HG03575 (cell line): Measurements from ENCODE around the gene HMCES.
A peak's percentile ranks its signal among the peaks of the same experiment; 100 is the strongest.

Experiments
- ATAC-seq: cut with Tn5 transposase; IDR thresholded peaks from one replicate; pipeline ENCODE4 v1.9.1; 2021; ENCODE audit not compliant: unreplicated experiment, insufficient number of reproducible peaks, low FRiP score; ENCODE audit errors: extremely low read depth

HMCES gene

GRCh38 chr3:129278439-129278965, at the start of gene HMCES:
Gene HMCES, plus strand, starts transcription at chr3:129278870. Its CDS starts 863 bp downstream, at chr3:129279733.
- ATAC-seq: no peak

GRCh38 chr3:129228891-129229585, 49.6 kb upstream of the HMCES start:
- no peak for ATAC-seq

- no peak for ATAC-seq
Measured at GRCh38 chr3:129230311-129231019, 48.2 kb upstream of the HMCES start.

- ATAC-seq: no peak
Measured at GRCh38 chr3:129231331-129232119, 47.1 kb upstream of the HMCES start.

GRCh38 chr3:129233538-129233937, 45.1 kb upstream of the HMCES start:
- peak; percentile 54 for ATAC-seq

GRCh38 chr3:129234441-129234840, 44.2 kb upstream of the HMCES start:
- ATAC-seq: no peak

- ATAC-seq: no peak
Measured at GRCh38 chr3:129235344-129235917, 43.2 kb upstream of the HMCES start.

- no peak for ATAC-seq
Measured at GRCh38 chr3:129238945-129239705, 39.5 kb upstream of the HMCES start.

GRCh38 chr3:129239991-129240390, 38.7 kb upstream of the HMCES start:
- no peak for ATAC-seq

GRCh38 chr3:129240436-129240835, 38.2 kb upstream of the HMCES start:
- no peak for ATAC-seq

GRCh38 chr3:129245141-129245540, 33.5 kb upstream of the HMCES start:
- no peak for ATAC-seq

GRCh38 chr3:129245641-129246306, 32.9 kb upstream of the HMCES start:
- ATAC-seq: peak; percentile 60

- no peak for ATAC-seq
Measured at GRCh38 chr3:129246636-129247035, 32.0 kb upstream of the HMCES start.

GRCh38 chr3:129248286-129248979, 30.2 kb upstream of the HMCES start:
- no peak for ATAC-seq

GRCh38 chr3:129249284-129250065, 29.2 kb upstream of the HMCES start, which contains the start of gene COPG1:
Gene COPG1, plus strand, starts transcription at chr3:129249606. Its CDS starts 104 bp downstream, at chr3:129249710.
- no peak for ATAC-seq

- no peak for ATAC-seq
Measured at GRCh38 chr3:129252748-129253147, 25.9 kb upstream of the HMCES start.
